ENCODE measurements around the gene RIMBP2. TPM values are rescaled to one million over a fixed set of nuclear protein-coding genes. Genes with fewer than 3 reads are reported as not detected.

Gene RIMBP2
- total RNA-seq, 4 donors from 2014 or later, result 1.5 to 5.3 (median 2.7) TPM

DNA sequence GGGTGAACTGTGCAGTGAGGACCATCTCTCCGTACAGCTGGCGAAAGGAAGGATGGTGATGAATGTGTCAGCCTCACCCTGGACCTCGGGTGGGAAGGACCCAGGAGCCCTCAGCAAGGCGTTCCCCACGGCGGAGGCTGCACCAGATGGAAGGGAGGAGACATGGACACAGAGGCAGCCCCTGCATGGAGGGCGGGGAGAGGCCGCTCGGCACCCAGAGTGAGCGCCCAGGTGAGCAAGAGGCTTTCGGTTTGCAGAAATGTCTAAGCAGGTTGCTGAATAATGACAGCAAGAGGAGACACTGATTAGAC is 268.5 kb downstream of the RIMBP2 start:
- DNase-seq (ENCODE audit: low spot score in 2 of 2), result no peak
- intact Hi-C loops (cut with DNase I; ENCODE audit: low total_unique reads), result no loop called here
- TF ChIP-seq, protein P1, sequence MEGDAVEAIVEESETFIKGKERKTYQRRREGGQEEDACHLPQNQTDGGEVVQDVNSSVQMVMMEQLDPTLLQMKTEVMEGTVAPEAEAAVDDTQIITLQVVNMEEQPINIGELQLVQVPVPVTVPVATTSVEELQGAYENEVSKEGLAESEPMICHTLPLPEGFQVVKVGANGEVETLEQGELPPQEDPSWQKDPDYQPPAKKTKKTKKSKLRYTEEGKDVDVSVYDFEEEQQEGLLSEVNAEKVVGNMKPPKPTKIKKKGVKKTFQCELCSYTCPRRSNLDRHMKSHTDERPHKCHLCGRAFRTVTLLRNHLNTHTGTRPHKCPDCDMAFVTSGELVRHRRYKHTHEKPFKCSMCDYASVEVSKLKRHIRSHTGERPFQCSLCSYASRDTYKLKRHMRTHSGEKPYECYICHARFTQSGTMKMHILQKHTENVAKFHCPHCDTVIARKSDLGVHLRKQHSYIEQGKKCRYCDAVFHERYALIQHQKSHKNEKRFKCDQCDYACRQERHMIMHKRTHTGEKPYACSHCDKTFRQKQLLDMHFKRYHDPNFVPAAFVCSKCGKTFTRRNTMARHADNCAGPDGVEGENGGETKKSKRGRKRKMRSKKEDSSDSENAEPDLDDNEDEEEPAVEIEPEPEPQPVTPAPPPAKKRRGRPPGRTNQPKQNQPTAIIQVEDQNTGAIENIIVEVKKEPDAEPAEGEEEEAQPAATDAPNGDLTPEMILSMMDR (IDR thresholded peaks at IDR 0.05), result no peak
- TF ChIP-seq POLR2A (IDR thresholded peaks at IDR 0.05), result no peak
- no peak overlapping the region for H3K4me3 ChIP-seq (ENCODE audit: low read depth, poor library complexity, severe bottlenecking)
- 92 to 95% methylated on average over 11 of the region's 11 CpGs for WGBS, 2 donors

DNA sequence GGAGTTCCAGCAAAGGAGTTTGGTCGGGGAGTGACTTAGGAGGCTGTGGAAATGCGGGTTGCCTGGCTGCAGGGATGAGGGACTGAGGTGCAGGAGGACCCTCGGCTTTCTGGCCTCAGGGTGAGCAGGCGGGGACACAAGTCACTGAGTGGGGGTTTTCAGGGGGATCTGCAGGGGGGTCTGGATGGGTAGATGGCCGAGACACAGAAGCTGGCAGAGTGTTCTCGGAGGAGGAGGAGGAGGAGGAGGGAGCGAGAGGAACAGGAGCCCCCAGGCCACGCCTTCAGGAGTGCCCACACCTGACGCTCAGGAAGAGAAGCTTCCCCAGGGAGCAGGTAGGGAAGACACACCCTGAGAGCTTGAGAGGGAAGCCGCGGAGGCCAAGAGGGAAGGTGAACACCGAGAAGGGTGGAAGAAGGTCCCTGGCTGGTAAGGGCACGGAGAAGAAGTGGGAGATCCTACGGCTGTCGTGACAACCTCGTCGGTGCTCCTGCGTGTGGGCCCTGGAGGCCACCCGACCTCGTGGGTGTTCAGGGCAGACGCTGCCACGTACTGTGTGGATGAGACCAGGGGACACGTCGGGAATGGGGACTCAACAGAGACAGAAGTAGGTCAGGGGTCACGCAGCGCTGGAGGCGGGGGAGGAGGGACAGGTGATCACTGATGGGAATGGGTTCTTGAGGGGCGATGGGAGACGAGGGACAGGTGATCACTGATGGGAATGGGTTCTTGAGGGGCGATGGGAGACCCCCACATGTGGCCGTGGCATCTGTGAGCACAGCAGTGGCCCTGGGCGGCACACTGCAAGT is 269.0 kb downstream of the RIMBP2 start:
- H3K4me3 ChIP-seq (ENCODE audit: low read depth, poor library complexity, severe bottlenecking), result no peak overlapping the region
- WGBS, 2 donors, result 85% methylated on average over 32 of the region's 32 CpGs
- intact Hi-C loops (cut with DNase I; ENCODE audit: low total_unique reads), result no loop called here
- TF ChIP-seq POLR2A (IDR thresholded peaks at IDR 0.05), result no peak
- TF ChIP-seq, protein P1 (IDR thresholded peaks at IDR 0.05), result no peak
- no peak for DNase-seq (ENCODE audit: low spot score in 2 of 2)

DNA sequence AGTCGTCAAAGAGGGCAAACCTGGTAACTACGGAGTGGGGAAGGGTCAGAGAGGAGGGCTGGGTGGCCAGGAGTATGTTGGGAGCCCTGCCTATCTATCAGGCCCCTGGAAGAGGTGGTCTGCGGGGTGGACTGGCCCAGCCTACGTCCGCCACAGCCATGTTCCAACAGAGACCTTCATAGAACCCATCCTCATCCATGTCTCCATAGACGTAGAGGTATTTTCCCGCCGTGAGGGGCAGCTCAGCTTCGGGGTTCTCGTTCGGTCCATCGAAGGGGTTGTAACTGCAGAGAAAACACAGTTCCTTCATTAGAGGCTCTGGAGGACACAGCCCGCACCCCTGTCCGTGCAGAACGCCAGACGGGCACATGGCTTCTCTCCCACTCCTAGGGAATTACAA is 271.1 kb downstream of the RIMBP2 start:
- intact Hi-C loops (cut with DNase I; ENCODE audit: low total_unique reads), result no loop called here
- 91 to 92% methylated on average over 16 of the region's 16 CpGs for WGBS, 2 donors
- TF ChIP-seq, protein P1 (IDR thresholded peaks at IDR 0.05), result no peak
- no peak for TF ChIP-seq POLR2A (IDR thresholded peaks at IDR 0.05)
- H3K4me3 ChIP-seq (ENCODE audit: low read depth, poor library complexity, severe bottlenecking), result no peak overlapping the region
- DNase-seq (ENCODE audit: low spot score in 2 of 2), result no peak

DNA sequence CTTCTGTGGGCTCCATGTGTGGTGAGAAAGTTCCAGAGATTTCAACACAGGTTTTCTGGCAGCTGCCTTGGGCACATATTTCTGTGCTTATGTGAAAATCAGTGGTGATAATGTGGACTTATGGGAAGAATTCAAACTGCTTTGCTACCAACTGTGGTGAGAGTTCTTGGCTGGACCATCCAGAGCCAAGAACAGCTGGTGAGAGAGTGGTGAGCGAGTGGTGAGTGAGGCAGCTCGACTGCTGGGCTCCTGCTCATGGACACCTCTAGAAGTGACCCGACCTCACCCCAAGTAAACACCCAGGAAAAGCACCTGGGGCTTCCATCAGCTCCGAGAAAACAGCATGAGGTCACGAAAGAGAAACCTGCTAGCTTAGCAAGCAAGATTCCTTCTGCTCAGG is 272.0 kb downstream of the RIMBP2 start:
- 66 to 76% methylated on average over 5 of the region's 5 CpGs for WGBS, 2 donors
- TF ChIP-seq, protein P1 (IDR thresholded peaks at IDR 0.05), result no peak
- no peak for TF ChIP-seq POLR2A (IDR thresholded peaks at IDR 0.05)
- intact Hi-C loops (cut with DNase I; ENCODE audit: low total_unique reads), result no loop called here
- no peak overlapping the region for H3K4me3 ChIP-seq (ENCODE audit: low read depth, poor library complexity, severe bottlenecking)
- no peak for DNase-seq (ENCODE audit: low spot score in 2 of 2)

DNA sequence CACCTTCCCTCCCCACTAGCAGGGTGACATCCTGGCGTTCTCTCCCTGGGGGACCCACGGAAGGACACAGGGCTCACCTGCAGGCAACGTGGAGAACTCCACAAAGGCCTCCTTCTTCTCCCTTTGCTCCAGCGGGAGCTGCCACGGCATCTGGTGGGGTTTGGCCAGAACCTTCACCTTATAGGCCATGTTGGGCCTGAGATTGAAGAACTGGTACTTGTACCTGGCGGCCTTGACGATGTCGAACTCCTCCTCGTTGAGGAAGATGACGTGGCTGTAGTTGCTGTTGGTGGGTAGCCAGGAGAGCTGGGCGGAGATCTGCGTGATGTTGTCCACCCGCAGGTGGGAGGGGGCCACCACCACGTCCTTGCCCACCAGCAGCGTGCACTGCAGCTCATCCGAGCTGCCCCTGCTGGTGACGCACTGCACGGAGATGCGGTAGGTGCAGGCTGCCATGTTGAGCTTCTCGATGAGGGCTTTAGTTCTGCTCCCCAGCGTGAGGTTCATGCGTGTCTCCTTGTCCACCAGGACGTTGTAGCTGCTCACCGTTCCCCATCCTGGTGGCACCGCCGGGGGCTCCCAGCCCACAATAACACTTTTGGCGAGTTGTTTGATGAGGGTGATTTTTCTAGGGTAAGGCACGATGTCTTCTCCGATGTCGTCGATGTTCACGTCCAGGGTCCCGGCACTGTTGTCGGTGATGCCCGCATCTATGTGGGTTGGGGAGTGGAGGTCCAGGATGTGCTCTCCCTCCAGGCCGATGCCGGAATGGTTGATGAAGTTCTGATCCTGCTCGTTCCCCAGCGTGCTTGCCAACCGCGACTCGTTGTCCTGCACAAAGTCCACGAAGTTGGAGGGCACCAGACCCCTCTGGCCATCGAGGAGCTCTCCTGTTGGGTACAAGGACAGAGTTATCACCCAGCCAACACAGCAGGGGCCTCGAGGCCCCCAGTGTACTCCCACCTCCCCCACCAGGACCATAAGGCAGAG is 274.0 kb downstream of the RIMBP2 start:
- intact Hi-C loops (cut with DNase I; ENCODE audit: low total_unique reads), result no loop called here
- WGBS, 2 donors, result 92% methylated on average over 45 of the region's 45 CpGs
- no peak for DNase-seq (ENCODE audit: low spot score in 2 of 2)
- H3K4me3 ChIP-seq (ENCODE audit: low read depth, poor library complexity, severe bottlenecking), result no peak overlapping the region
- no peak for TF ChIP-seq POLR2A (IDR thresholded peaks at IDR 0.05)
- TF ChIP-seq, protein P1 (IDR thresholded peaks at IDR 0.05), result no peak

All from lower leg skin (tissue), 4 donors.